ENCODE results near the gene GALT. TPM values are rescaled to one million over a fixed set of nuclear protein-coding genes. Genes with fewer than 3 reads are reported as not detected.
A peak's percentile ranks its signal among the peaks of the same experiment; 100 is the strongest.

Gene GALT
- total and polyA plus RNA-seq, 2 of the 13 experiments (the other 11 are each of a cell fraction or from before 2014, with no cell fraction given): 40.4 to 46.3 TPM

DNA sequence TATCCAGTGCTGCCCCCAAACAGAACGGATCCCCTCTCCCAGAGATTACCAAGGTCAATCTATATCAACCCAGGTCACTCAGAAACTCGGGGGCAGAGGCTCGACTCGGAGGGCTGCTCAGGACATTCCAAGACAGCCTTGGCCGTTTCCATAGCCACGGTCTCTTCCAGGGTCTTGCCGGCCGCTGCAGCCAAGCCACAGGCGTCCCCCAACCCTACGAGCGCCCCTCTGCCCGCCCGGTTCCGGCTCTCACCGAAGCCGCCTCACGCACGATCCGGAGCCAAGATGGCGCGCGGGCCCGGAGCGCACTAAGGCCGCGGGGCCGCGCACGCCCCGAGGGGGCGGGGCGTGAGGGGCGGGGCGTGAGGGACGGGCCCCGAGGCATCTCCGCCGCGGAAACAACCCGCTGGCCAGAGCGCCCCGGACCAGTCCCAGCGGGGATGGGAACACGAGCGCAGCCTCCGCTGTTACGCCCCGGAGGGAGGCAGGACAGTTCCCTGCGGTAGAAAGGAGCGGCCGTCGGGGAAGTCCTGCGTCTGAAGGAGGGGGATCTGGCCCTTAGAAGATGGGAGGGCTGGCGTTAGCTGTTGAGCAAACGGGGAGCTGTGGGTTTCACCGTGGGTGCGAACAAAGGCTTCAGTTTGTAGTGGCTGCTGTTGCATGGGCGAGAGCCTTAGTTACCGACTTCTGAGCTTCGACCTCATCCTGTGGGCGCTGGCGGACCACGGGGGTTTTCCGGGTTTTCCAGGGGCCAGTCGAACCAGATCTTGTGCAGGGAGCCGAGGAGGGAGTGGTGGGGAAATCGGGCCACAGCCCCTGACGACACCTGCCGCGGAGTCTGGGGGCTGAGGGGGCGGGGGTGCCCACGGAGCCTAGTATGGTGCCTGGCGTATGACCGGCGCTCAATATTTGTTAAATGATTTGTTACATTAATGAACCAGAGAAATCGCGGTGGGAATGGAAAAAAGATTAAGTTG is 34.4 kb upstream of the GALT start, which contains the start of gene RPP25L (continued):
- TF ChIP-seq KMT2A (CRISPR knock-in tag; IDR thresholded peaks at IDR 0.05) (peak; percentile 63), ZNF543 (CRISPR knock-in tag; IDR thresholded peaks at IDR 0.05) (peak; percentile 40; the same call in 1 of the 2 replicates), ZFP82 (CRISPR knock-in tag; IDR thresholded peaks at IDR 0.05; ENCODE audit: borderline replicate concordance) (no peak), MED1 (CRISPR knock-in tag; IDR thresholded peaks at IDR 0.05) (peak; percentile 24; the same call in 1 of the 2 replicates), HOXD1 (CRISPR knock-in tag; IDR thresholded peaks at IDR 0.05) (peak; percentile 24; the same call in 1 of the 2 replicates), MXD4 (CRISPR knock-in tag; IDR thresholded peaks at IDR 0.05) (no peak), NFE2 (CRISPR knock-in tag; IDR thresholded peaks at IDR 0.05) (no peak), KAT7 (CRISPR knock-in tag; IDR thresholded peaks at IDR 0.05; ENCODE audit: borderline replicate concordance) (no peak), ZMYM4 (CRISPR knock-in tag; IDR thresholded peaks at IDR 0.05) (no peak), JUNB (CRISPR knock-in tag; IDR thresholded peaks at IDR 0.05; ENCODE audit: borderline replicate concordance) (no peak)
- TF ChIP-seq, protein P1, sequence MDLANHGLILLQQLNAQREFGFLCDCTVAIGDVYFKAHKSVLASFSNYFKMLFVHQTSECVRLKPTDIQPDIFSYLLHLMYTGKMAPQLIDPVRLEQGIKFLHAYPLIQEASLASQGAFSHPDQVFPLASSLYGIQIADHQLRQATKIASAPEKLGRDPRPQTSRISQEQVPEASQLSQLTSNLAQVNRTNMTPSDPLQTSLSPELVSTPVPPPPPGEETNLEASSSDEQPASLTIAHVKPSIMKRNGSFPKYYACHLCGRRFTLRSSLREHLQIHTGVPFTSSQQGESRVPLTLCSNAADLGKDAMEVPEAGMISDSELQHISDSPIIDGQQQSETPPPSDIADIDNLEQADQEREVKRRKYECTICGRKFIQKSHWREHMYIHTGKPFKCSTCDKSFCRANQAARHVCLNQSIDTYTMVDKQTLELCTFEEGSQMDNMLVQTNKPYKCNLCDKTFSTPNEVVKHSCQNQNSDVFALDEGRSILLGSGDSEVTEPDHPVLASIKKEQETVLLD (CRISPR knock-in tag; IDR thresholded peaks at IDR 0.05; ENCODE audit: low read depth): no peak
- TF ChIP-seq, protein P2, sequence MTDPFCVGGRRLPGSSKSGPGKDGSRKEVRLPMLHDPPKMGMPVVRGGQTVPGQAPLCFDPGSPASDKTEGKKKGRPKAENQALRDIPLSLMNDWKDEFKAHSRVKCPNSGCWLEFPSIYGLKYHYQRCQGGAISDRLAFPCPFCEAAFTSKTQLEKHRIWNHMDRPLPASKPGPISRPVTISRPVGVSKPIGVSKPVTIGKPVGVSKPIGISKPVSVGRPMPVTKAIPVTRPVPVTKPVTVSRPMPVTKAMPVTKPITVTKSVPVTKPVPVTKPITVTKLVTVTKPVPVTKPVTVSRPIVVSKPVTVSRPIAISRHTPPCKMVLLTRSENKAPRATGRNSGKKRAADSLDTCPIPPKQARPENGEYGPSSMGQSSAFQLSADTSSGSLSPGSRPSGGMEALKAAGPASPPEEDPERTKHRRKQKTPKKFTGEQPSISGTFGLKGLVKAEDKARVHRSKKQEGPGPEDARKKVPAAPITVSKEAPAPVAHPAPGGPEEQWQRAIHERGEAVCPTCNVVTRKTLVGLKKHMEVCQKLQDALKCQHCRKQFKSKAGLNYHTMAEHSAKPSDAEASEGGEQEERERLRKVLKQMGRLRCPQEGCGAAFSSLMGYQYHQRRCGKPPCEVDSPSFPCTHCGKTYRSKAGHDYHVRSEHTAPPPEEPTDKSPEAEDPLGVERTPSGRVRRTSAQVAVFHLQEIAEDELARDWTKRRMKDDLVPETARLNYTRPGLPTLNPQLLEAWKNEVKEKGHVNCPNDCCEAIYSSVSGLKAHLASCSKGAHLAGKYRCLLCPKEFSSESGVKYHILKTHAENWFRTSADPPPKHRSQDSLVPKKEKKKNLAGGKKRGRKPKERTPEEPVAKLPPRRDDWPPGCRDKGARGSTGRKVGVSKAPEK (CRISPR knock-in tag; IDR thresholded peaks at IDR 0.05; ENCODE audit: borderline replicate concordance): no peak
- TF ChIP-seq, protein P3, sequence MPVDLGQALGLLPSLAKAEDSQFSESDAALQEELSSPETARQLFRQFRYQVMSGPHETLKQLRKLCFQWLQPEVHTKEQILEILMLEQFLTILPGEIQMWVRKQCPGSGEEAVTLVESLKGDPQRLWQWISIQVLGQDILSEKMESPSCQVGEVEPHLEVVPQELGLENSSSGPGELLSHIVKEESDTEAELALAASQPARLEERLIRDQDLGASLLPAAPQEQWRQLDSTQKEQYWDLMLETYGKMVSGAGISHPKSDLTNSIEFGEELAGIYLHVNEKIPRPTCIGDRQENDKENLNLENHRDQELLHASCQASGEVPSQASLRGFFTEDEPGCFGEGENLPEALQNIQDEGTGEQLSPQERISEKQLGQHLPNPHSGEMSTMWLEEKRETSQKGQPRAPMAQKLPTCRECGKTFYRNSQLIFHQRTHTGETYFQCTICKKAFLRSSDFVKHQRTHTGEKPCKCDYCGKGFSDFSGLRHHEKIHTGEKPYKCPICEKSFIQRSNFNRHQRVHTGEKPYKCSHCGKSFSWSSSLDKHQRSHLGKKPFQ (CRISPR knock-in tag; IDR thresholded peaks at IDR 0.05; ENCODE audit: insufficient replicate concordance): peak; percentile 17
- TF ChIP-seq, protein P4, sequence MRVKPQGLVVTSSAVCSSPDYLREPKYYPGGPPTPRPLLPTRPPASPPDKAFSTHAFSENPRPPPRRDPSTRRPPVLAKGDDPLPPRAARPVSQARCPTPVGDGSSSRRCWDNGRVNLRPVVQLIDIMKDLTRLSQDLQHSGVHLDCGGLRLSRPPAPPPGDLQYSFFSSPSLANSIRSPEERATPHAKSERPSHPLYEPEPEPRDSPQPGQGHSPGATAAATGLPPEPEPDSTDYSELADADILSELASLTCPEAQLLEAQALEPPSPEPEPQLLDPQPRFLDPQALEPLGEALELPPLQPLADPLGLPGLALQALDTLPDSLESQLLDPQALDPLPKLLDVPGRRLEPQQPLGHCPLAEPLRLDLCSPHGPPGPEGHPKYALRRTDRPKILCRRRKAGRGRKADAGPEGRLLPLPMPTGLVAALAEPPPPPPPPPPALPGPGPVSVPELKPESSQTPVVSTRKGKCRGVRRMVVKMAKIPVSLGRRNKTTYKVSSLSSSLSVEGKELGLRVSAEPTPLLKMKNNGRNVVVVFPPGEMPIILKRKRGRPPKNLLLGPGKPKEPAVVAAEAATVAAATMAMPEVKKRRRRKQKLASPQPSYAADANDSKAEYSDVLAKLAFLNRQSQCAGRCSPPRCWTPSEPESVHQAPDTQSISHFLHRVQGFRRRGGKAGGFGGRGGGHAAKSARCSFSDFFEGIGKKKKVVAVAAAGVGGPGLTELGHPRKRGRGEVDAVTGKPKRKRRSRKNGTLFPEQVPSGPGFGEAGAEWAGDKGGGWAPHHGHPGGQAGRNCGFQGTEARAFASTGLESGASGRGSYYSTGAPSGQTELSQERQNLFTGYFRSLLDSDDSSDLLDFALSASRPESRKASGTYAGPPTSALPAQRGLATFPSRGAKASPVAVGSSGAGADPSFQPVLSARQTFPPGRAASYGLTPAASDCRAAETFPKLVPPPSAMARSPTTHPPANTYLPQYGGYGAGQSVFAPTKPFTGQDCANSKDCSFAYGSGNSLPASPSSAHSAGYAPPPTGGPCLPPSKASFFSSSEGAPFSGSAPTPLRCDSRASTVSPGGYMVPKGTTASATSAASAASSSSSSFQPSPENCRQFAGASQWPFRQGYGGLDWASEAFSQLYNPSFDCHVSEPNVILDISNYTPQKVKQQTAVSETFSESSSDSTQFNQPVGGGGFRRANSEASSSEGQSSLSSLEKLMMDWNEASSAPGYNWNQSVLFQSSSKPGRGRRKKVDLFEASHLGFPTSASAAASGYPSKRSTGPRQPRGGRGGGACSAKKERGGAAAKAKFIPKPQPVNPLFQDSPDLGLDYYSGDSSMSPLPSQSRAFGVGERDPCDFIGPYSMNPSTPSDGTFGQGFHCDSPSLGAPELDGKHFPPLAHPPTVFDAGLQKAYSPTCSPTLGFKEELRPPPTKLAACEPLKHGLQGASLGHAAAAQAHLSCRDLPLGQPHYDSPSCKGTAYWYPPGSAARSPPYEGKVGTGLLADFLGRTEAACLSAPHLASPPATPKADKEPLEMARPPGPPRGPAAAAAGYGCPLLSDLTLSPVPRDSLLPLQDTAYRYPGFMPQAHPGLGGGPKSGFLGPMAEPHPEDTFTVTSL (CRISPR knock-in tag; IDR thresholded peaks at IDR 0.05; ENCODE audit: borderline replicate concordance): 0 out of 2 replicates have a peak, but pooled peaks have one; percentile 8
- TF ChIP-seq, protein P5, sequence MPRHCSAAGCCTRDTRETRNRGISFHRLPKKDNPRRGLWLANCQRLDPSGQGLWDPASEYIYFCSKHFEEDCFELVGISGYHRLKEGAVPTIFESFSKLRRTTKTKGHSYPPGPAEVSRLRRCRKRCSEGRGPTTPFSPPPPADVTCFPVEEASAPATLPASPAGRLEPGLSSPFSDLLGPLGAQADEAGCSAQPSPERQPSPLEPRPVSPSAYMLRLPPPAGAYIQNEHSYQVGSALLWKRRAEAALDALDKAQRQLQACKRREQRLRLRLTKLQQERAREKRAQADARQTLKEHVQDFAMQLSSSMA (CRISPR knock-in tag; IDR thresholded peaks at IDR 0.05): peak; percentile 78; the same call in 1 of the 2 replicates

Measured in HepG2 (cell line).